Measurements from ENCODE around the gene IL1RAP. TPM values are rescaled to one million over a fixed set of nuclear protein-coding genes. Genes with fewer than 3 reads are reported as not detected.
A peak's percentile ranks its signal among the peaks of the same experiment; 100 is the strongest.

The IL1RAP gene
- total RNA-seq, 1 donor from 2014 or later, result 15.0 TPM

DNA sequence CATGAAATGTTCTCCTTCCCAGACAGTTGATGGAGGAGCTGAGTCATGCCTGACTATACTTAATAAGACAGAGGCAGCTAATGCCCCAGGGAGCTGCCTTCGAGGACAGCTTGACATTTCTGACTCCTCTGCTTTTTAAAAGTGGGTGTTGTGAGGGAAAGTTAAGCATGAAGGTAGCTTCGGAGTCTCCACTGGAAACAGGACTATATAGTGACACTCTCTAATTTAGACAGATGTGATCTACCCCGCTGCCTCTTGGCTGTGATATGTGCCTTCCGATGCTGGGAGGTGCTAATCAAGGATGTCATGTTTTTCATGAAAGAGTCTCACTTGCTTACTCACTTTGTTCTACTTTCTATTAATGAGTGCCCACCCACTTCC, 72.7 kb downstream of the IL1RAP start:
- H3K27ac Mint-ChIP-seq, result peak overlapping the region; percentile 9
- no peaks in the 10 kb centered on the region for H3K27me3 Mint-ChIP-seq (ENCODE audit: low read depth)

GRCh38 chr3:190588570-190588969, 74.7 kb downstream of the IL1RAP start:
- TF ChIP-seq, protein P1, sequence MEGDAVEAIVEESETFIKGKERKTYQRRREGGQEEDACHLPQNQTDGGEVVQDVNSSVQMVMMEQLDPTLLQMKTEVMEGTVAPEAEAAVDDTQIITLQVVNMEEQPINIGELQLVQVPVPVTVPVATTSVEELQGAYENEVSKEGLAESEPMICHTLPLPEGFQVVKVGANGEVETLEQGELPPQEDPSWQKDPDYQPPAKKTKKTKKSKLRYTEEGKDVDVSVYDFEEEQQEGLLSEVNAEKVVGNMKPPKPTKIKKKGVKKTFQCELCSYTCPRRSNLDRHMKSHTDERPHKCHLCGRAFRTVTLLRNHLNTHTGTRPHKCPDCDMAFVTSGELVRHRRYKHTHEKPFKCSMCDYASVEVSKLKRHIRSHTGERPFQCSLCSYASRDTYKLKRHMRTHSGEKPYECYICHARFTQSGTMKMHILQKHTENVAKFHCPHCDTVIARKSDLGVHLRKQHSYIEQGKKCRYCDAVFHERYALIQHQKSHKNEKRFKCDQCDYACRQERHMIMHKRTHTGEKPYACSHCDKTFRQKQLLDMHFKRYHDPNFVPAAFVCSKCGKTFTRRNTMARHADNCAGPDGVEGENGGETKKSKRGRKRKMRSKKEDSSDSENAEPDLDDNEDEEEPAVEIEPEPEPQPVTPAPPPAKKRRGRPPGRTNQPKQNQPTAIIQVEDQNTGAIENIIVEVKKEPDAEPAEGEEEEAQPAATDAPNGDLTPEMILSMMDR (IDR thresholded peaks at IDR 0.05; ENCODE audit: unreplicated experiment), result no peak
- DNase-seq (ENCODE audit: low spot score in 2 of 2, unreplicated experiment in 2 of 2), result no peak
- Mint-ChIP-seq H3K36me3 (no peaks in the 10 kb centered on the region), H3K27ac (no peak overlapping the region), H3K27me3 (ENCODE audit: low read depth) (no peaks in the 10 kb centered on the region), H3K4me1 (peaks cover 28% of the 10 kb centered on the region), H3K4me3 (no peak overlapping the region), H3K9me3 (no peaks in the 10 kb centered on the region)

More for the DNA sequence above, 72.7 kb downstream of the IL1RAP start:
- Mint-ChIP-seq H3K9me3 (no peaks in the 10 kb centered on the region), H3K4me1 (peaks cover 20% of the 10 kb centered on the region), H3K36me3 (no peaks in the 10 kb centered on the region), H3K4me3 (no peak overlapping the region)
- DNase-seq (ENCODE audit: low spot score in 2 of 2, unreplicated experiment in 2 of 2), result no peak
- TF ChIP-seq, protein P1 (IDR thresholded peaks at IDR 0.05; ENCODE audit: unreplicated experiment), result no peak

- no peak for DNase-seq (ENCODE audit: low spot score in 2 of 2, unreplicated experiment in 2 of 2)
- Mint-ChIP-seq H3K27ac (no peak overlapping the region), H3K9me3 (no peaks in the 10 kb centered on the region), H3K4me1 (peaks cover 28% of the 10 kb centered on the region), H3K36me3 (no peaks in the 10 kb centered on the region), H3K4me3 (no peak overlapping the region), H3K27me3 (ENCODE audit: low read depth) (no peaks in the 10 kb centered on the region)
- TF ChIP-seq, protein P1 (IDR thresholded peaks at IDR 0.05; ENCODE audit: unreplicated experiment), result no peak
Measured at GRCh38 chr3:190589326-190589725, 75.4 kb downstream of the IL1RAP start.

GRCh38 chr3:190591080-190591479, 77.2 kb downstream of the IL1RAP start:
- Mint-ChIP-seq H3K36me3 (no peaks in the 10 kb centered on the region), H3K4me3 (no peak overlapping the region), H3K27ac (no peak overlapping the region), H3K9me3 (no peaks in the 10 kb centered on the region), H3K27me3 (ENCODE audit: low read depth) (no peaks in the 10 kb centered on the region), H3K4me1 (peaks cover 23% of the 10 kb centered on the region)
- TF ChIP-seq, protein P1 (IDR thresholded peaks at IDR 0.05; ENCODE audit: unreplicated experiment), result no peak
- DNase-seq (ENCODE audit: low spot score in 2 of 2, unreplicated experiment in 2 of 2), result no peak

- TF ChIP-seq, protein P1 (IDR thresholded peaks at IDR 0.05; ENCODE audit: unreplicated experiment), result no peak
- no peaks in the 10 kb centered on the region for H3K36me3 Mint-ChIP-seq
- peaks cover 5% of the 10 kb centered on the region for H3K9me3 Mint-ChIP-seq
- no peak for DNase-seq (ENCODE audit: low spot score in 2 of 2, unreplicated experiment in 2 of 2)
- H3K4me3 Mint-ChIP-seq, result no peak overlapping the region
- no peak overlapping the region for H3K27ac Mint-ChIP-seq
- no peaks in the 10 kb centered on the region for H3K27me3 Mint-ChIP-seq (ENCODE audit: low read depth)
- H3K4me1 Mint-ChIP-seq, result peaks cover 18% of the 10 kb centered on the region
Measured at GRCh38 chr3:190593075-190593474, 79.2 kb downstream of the IL1RAP start.

GRCh38 chr3:190594171-190594570, 80.3 kb downstream of the IL1RAP start:
- no peaks in the 10 kb centered on the region for H3K36me3 Mint-ChIP-seq
- H3K4me1 Mint-ChIP-seq, result peaks cover 16% of the 10 kb centered on the region
- DNase-seq (ENCODE audit: low spot score in 2 of 2, unreplicated experiment in 2 of 2), result no peak
- TF ChIP-seq, protein P1 (IDR thresholded peaks at IDR 0.05; ENCODE audit: unreplicated experiment), result no peak
- no peaks in the 10 kb centered on the region for H3K27me3 Mint-ChIP-seq (ENCODE audit: low read depth)
- no peak overlapping the region for H3K4me3 Mint-ChIP-seq
- no peak overlapping the region for H3K27ac Mint-ChIP-seq
- H3K9me3 Mint-ChIP-seq, result peaks cover 8% of the 10 kb centered on the region

All from mesothelial cell of epicardium (in vitro differentiated cells).